HG02678 (cell line): ENCODE measurements around the gene FSTL3.

Experiments
- ATAC-seq: cut with Tn5 transposase; IDR thresholded peaks from one replicate; pipeline ENCODE4 v1.9.1; 2021; ENCODE audit warnings: mild to moderate bottlenecking, moderate library complexity; ENCODE audit not compliant: unreplicated experiment

The FSTL3 gene

GRCh38 chr19:644789-645188 is 31.4 kb upstream of the FSTL3 start:
- ATAC-seq: no peak

GRCh38 chr19:645912-646778 is 30.0 kb upstream of the FSTL3 start:
- ATAC-seq: no peak

GRCh38 chr19:646779-647565 is 29.2 kb upstream of the FSTL3 start:
- ATAC-seq: no peak

GRCh38 chr19:647566-648284 is 28.5 kb upstream of the FSTL3 start:
- ATAC-seq: no peak

- no peak for ATAC-seq
Observed at GRCh38 chr19:648305-648704, 27.9 kb upstream of the FSTL3 start.

- no peak for ATAC-seq
Observed at GRCh38 chr19:648904-649801, 27.0 kb upstream of the FSTL3 start.

GRCh38 chr19:650121-650520 is 26.1 kb upstream of the FSTL3 start:
- ATAC-seq: no peak

GRCh38 chr19:651114-651818 is 24.9 kb upstream of the FSTL3 start:
- ATAC-seq: no peak

- ATAC-seq: no peak
Observed at GRCh38 chr19:651991-652390, 24.2 kb upstream of the FSTL3 start.

GRCh38 chr19:652467-653389 is 23.5 kb upstream of the FSTL3 start:
- ATAC-seq: no peak

- no peak for ATAC-seq
Observed at GRCh38 chr19:653425-653824, 22.8 kb upstream of the FSTL3 start.

GRCh38 chr19:655691-656090 is 20.5 kb upstream of the FSTL3 start:
- no peak for ATAC-seq

- no peak for ATAC-seq
Observed at GRCh38 chr19:656751-657559, 19.2 kb upstream of the FSTL3 start.

- no peak for ATAC-seq
Observed at GRCh38 chr19:657611-658010, 18.6 kb upstream of the FSTL3 start.

- no peak for ATAC-seq
Observed at GRCh38 chr19:658059-658839, 17.9 kb upstream of the FSTL3 start.

- no peak for ATAC-seq
Observed at GRCh38 chr19:658916-659839, 17.0 kb upstream of the FSTL3 start.
